ENCODE data around the gene SLC44A1.

DNA sequence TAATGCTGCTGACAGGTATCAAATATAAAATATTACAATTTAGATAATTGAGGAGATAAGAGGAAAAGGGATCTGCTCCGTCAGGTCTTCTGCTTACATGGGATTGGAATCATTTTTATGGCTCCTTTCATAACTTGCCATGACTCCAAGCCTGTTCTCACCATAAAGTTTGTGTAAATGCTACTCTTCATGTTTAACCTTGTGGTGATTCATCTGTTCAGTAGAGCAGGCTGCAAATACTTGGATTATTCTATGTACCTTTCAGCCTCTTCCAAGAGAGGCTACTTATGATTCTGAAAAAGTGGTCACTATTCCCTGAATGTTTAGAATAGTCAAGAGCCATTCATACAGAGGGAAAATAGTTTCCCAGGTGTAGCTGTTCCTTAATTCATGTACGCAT is 66.9 kb downstream of the SLC44A1 start:
- TF ChIP-seq, protein P1, sequence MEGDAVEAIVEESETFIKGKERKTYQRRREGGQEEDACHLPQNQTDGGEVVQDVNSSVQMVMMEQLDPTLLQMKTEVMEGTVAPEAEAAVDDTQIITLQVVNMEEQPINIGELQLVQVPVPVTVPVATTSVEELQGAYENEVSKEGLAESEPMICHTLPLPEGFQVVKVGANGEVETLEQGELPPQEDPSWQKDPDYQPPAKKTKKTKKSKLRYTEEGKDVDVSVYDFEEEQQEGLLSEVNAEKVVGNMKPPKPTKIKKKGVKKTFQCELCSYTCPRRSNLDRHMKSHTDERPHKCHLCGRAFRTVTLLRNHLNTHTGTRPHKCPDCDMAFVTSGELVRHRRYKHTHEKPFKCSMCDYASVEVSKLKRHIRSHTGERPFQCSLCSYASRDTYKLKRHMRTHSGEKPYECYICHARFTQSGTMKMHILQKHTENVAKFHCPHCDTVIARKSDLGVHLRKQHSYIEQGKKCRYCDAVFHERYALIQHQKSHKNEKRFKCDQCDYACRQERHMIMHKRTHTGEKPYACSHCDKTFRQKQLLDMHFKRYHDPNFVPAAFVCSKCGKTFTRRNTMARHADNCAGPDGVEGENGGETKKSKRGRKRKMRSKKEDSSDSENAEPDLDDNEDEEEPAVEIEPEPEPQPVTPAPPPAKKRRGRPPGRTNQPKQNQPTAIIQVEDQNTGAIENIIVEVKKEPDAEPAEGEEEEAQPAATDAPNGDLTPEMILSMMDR (CRISPR knock-in tag; IDR thresholded peaks at IDR 0.05), result no peak
- no peak for TF ChIP-seq FOSL2 (CRISPR knock-in tag; IDR thresholded peaks at IDR 0.05)
- TF ChIP-seq ZNF44 (CRISPR knock-in tag; IDR thresholded peaks at IDR 0.05), result no peak
- TF ChIP-seq, protein P2, sequence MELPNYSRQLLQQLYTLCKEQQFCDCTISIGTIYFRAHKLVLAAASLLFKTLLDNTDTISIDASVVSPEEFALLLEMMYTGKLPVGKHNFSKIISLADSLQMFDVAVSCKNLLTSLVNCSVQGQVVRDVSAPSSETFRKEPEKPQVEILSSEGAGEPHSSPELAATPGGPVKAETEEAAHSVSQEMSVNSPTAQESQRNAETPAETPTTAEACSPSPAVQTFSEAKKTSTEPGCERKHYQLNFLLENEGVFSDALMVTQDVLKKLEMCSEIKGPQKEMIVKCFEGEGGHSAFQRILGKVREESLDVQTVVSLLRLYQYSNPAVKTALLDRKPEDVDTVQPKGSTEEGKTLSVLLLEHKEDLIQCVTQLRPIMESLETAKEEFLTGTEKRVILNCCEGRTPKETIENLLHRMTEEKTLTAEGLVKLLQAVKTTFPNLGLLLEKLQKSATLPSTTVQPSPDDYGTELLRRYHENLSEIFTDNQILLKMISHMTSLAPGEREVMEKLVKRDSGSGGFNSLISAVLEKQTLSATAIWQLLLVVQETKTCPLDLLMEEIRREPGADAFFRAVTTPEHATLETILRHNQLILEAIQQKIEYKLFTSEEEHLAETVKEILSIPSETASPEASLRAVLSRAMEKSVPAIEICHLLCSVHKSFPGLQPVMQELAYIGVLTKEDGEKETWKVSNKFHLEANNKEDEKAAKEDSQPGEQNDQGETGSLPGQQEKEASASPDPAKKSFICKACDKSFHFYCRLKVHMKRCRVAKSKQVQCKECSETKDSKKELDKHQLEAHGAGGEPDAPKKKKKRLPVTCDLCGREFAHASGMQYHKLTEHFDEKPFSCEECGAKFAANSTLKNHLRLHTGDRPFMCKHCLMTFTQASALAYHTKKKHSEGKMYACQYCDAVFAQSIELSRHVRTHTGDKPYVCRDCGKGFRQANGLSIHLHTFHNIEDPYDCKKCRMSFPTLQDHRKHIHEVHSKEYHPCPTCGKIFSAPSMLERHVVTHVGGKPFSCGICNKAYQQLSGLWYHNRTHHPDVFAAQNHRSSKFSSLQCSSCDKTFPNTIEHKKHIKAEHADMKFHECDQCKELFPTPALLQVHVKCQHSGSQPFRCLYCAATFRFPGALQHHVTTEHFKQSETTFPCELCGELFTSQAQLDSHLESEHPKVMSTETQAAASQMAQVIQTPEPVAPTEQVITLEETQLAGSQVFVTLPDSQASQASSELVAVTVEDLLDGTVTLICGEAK (IDR thresholded peaks at IDR 0.05), result no peak
- TF ChIP-seq, protein P2 (CRISPR knock-in tag; IDR thresholded peaks at IDR 0.05), result no peak
